IMR-90 (cell line): ENCODE data around the gene AWAT2.

Source experiments
- BHLHE40 ChIP-seq: fragments of 150-350 bp; IDR thresholded peaks from 2 replicates; pipeline ENCODE4 v1.6.1; 2016; ENCODE audit warnings: mild to moderate bottlenecking, low read depth, low read length
- CEBPB ChIP-seq: IDR thresholded peaks from 2 replicates; pipeline ENCODE4 v1.6.1; 2012; ENCODE audit warnings: low read depth, low read length, improper control_type of control experiment
- CHD1 ChIP-seq: IDR thresholded peaks from 2 replicates; pipeline ENCODE4 v1.6.1; 2012; ENCODE audit warnings: low read depth, low read length, improper control_type of control experiment
- CTCF ChIP-seq: conservative IDR thresholded peaks from 2 replicates; pipeline ENCODE4 v1.5.1; 2012; ENCODE audit warnings: mild to moderate bottlenecking, low read depth, low read length, improper control_type of control experiment
- ELK1 ChIP-seq: fragments of 150-350 bp; IDR thresholded peaks from 2 replicates; pipeline ENCODE4 v1.6.1; 2016; ENCODE audit warnings: low read depth, mild to moderate bottlenecking, low read length, moderate library complexity, borderline replicate concordance
- FOS ChIP-seq: fragments of 150-350 bp; IDR thresholded peaks from 2 replicates; pipeline ENCODE4 v1.6.1; 2016; ENCODE audit warnings: low read depth, low read length
- MXI1 ChIP-seq: IDR thresholded peaks from 2 replicates; pipeline ENCODE4 v1.6.1; 2012; ENCODE audit warnings: low read depth, mild to moderate bottlenecking, low read length, moderate library complexity, borderline replicate concordance
- POLR2A ChIP-seq: IDR thresholded peaks from 2 replicates; pipeline ENCODE4 v1.6.1; 2012; ENCODE audit warnings: mild to moderate bottlenecking, low read depth, low read length
- RAD21 ChIP-seq: IDR thresholded peaks from 2 replicates; pipeline ENCODE4 v1.6.1; 2012; ENCODE audit warnings: low read length, improper control_type of control experiment
- RFX5 ChIP-seq: IDR thresholded peaks from 2 replicates; pipeline ENCODE4 v1.8.0; 2012; ENCODE audit warnings: low read depth, mild to moderate bottlenecking, low read length, moderate library complexity
- SMC3 ChIP-seq: fragments of 150-350 bp; IDR thresholded peaks from 2 replicates; pipeline ENCODE4 v1.6.1; 2016; ENCODE audit warnings: low read depth, mild to moderate bottlenecking, antibody characterized with exemption, low read length, moderate library complexity
- USF2 ChIP-seq: fragments of 150-350 bp; IDR thresholded peaks from 2 replicates; pipeline ENCODE4 v1.6.1; 2017; ENCODE audit warnings: mild to moderate bottlenecking, antibody characterized with exemption, low read length, low read depth

- TF ChIP-seq CTCF, result no peak
- TF ChIP-seq MXI1, result no peak
- TF ChIP-seq POLR2A, result no peak
- TF ChIP-seq CEBPB, result no peak
- TF ChIP-seq CHD1, result no peak
- TF ChIP-seq SMC3, result no peak
- TF ChIP-seq RFX5, result no peak
- no peak for TF ChIP-seq ELK1
- no peak for TF ChIP-seq RAD21
- TF ChIP-seq BHLHE40, result no peak
- TF ChIP-seq FOS, result no peak
- TF ChIP-seq USF2, result no peak
Observed at GRCh38 chrX:70049406-70049805, 332 bp downstream of the AWAT2 start.
